ENCODE measurements around the gene ANO3. TPM values are rescaled to one million over a fixed set of nuclear protein-coding genes. Genes with fewer than 3 reads are reported as not detected.

Gene ANO3
- total RNA-seq, 1 donor from 2014 or later, result 0.27 TPM

DNA sequence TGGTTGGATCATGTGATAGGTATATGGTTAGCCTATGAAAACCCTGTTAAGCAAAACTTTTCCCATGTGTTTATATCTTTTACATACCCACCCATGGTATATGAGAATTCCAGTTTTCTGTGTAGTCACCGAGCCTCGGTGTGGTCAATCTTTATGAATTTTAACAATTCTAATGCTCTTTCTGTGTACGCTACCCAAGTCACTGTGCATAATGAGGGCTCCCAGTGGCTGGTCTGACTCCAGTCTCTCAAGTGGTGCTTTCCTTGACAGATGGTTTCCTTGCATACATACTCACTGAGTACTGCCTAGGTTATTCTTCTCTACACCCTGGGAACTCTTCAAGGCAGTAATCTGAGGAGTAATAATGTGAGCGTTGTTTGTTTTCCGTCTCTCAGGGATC is 222.5 kb downstream of the ANO3 start:
- TF ChIP-seq CTCF (IDR thresholded peaks at IDR 0.05), result no peak
- Histone ChIP-seq H3K4me3 (no peak overlapping the region), H3K9me3 (no peaks in the 10 kb centered on the region), H3K4me1 (no peaks in the 10 kb centered on the region), H3K36me3 (no peaks in the 10 kb centered on the region), H3K27me3 (ENCODE audit: low read depth) (no peaks in the 10 kb centered on the region), H3K27ac (no peak overlapping the region)
- no peak for DNase-seq
- no peak for ATAC-seq
- intact Hi-C loops (cut with DNase I), result no loop called here

GRCh38 chr11:26556582-26556981 is 224.7 kb downstream of the ANO3 start:
- peak; percentile 83 to 89 for ATAC-seq

GRCh38 chr11:26557666-26558065 is 225.7 kb downstream of the ANO3 start:
- H3K4me1 ChIP-seq, result no peaks in the 10 kb centered on the region
- DNase-seq, result no peak
- TF ChIP-seq CTCF (IDR thresholded peaks at IDR 0.05), result no peak
- H3K9me3 ChIP-seq, result no peaks in the 10 kb centered on the region
- intact Hi-C loops (cut with DNase I), result no loop called here
- H3K4me3 ChIP-seq, result no peak overlapping the region
- H3K36me3 ChIP-seq, result no peaks in the 10 kb centered on the region
- no peak overlapping the region for H3K27ac ChIP-seq
- no peak for ATAC-seq
- no peaks in the 10 kb centered on the region for H3K27me3 ChIP-seq (ENCODE audit: low read depth)

More at GRCh38 chr11:26556582-26556981, 224.7 kb downstream of the ANO3 start:
- TF ChIP-seq CTCF (IDR thresholded peaks at IDR 0.05), result no peak
- intact Hi-C loops (cut with DNase I), result no loop called here
- H3K27ac ChIP-seq, result no peak overlapping the region
- H3K9me3 ChIP-seq, result no peaks in the 10 kb centered on the region
- H3K27me3 ChIP-seq (ENCODE audit: low read depth), result no peaks in the 10 kb centered on the region
- DNase-seq, result no peak
- H3K4me1 ChIP-seq, result no peaks in the 10 kb centered on the region
- H3K4me3 ChIP-seq, result no peak overlapping the region
- no peaks in the 10 kb centered on the region for H3K36me3 ChIP-seq

- H3K4me1 ChIP-seq, result no peaks in the 10 kb centered on the region
- no peak for TF ChIP-seq CTCF (IDR thresholded peaks at IDR 0.05)
Observed at GRCh38 chr11:26558190-26558589, 226.3 kb downstream of the ANO3 start.

GRCh38 chr11:26569646-26570045 is 237.7 kb downstream of the ANO3 start:
- Histone ChIP-seq H3K36me3 (no peaks in the 10 kb centered on the region), H3K4me3 (no peak overlapping the region), H3K9me3 (no peaks in the 10 kb centered on the region), H3K4me1 (no peaks in the 10 kb centered on the region), H3K27me3 (ENCODE audit: low read depth) (no peaks in the 10 kb centered on the region), H3K27ac (no peak overlapping the region)
- intact Hi-C loops (cut with DNase I), result no loop called here
- TF ChIP-seq CTCF (IDR thresholded peaks at IDR 0.05), result no peak
- DNase-seq, result no peak
- no peak for ATAC-seq

More at GRCh38 chr11:26558190-26558589, 226.3 kb downstream of the ANO3 start:
- Histone ChIP-seq H3K27me3 (ENCODE audit: low read depth) (no peaks in the 10 kb centered on the region), H3K9me3 (no peaks in the 10 kb centered on the region), H3K4me3 (no peak overlapping the region), H3K27ac (no peak overlapping the region), H3K36me3 (no peaks in the 10 kb centered on the region)
- no peak for DNase-seq
- intact Hi-C loops (cut with DNase I), result no loop called here
- ATAC-seq, result no peak
